ENCODE results near the gene COL7A1.
"Not testable (repeated sequence)": the region's sequence is repeated elsewhere in the genome, so short reads cannot be mapped to it uniquely, and the experiment has no call there.

Gene COL7A1

GRCh38 chr3:48563382-48563918 is 31.7 kb downstream of the COL7A1 start, which contains the start of gene UCN2:
Gene UCN2, minus strand, starts transcription at chr3:48563781. Its CDS starts 657 bp downstream, at chr3:48563124.
- no peak for DNase-seq (ENCODE audit: low read depth, low spot score)

- DNase-seq (ENCODE audit: low read depth, low spot score): no peak
Measured at GRCh38 chr3:48562367-48563095, 32.6 kb downstream of the COL7A1 start.

- DNase-seq (ENCODE audit: low read depth, low spot score): peak; percentile 79
Measured at GRCh38 chr3:48561045-48561736, 33.9 kb downstream of the COL7A1 start.

- DNase-seq (ENCODE audit: low read depth, low spot score): no peak
Measured at GRCh38 chr3:48560648-48561018, 34.5 kb downstream of the COL7A1 start.

DNA sequence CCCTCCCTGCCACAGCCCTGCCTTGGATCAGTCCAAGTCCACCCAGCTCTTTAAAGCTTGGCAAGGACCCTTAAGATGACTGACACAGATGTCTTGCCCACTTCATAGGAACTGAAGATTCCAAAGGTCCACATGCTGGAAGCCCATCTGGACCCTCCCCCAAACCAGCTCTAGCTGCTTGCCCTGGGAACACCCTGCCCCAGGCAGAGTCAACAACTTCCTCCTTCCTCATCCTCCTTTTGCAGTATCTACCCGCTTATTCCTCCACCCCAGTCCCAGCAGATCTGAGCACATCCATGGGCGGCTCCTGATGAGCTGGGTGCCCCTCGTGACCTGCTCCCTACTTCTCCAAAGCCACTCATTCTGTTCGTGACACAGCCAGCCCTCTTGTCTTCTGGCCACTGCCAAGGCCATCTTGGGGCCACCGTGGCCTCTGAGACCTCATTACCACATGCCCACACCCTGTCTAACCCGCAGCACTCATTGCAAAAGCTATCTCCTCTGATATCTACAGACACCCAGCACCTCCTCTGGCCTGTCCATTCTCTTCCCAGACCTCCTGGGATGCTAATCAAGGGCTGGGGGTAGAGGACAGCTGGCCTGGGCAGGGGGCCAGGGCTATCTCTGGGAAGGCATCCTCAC is 36.5 kb downstream of the COL7A1 start:
- no peak for DNase-seq (ENCODE audit: low read depth, low spot score)

DNA sequence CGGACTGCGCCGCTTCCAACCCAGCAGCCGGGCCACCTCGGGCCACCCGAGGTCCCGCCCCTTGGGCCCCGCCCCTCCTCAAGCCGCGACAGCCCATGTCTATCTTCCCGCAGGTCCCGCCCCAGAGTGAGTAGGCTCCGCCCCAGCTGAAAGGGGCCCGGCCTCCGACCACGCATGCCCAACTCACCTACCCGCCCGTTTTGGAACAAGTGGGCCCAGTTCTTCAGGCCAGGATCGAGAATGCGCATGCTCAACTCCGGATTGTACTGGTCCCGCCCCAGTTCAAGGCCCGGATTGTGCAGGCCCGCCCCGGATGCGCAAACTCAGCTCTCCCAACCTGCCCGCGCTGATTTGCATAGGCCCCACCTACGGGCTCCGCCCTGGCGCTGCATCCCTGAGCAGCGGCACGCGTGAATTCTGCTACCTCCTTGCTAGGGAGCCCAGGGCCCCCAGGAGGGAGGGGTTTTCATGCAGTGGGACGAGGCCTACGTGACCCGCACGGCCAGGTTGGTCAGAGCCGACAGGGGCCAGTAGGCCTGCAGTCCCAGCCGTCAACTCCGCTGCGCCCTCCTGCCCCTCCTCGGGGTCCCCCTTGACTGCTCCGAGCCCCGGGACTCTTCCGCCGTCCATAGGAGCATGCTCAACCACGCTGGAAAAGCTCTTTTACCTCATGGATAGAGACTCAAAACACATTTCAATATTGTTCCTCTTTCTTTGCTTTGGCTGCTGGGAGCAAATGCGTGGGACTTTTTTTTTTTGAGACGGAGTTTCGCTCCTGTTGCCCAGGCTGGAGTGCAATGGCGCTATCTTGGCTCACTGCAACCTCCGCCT is 38.1 kb downstream of the COL7A1 start, which contains the start of gene PFKFB4:
Gene PFKFB4 (minus strand): TSS at position 8 of the 831 bp plus-strand sequence. CDS start 26 bp downstream, outside the sequence.
- DNase-seq (ENCODE audit: low read depth, low spot score): peak; percentile 100

DNA sequence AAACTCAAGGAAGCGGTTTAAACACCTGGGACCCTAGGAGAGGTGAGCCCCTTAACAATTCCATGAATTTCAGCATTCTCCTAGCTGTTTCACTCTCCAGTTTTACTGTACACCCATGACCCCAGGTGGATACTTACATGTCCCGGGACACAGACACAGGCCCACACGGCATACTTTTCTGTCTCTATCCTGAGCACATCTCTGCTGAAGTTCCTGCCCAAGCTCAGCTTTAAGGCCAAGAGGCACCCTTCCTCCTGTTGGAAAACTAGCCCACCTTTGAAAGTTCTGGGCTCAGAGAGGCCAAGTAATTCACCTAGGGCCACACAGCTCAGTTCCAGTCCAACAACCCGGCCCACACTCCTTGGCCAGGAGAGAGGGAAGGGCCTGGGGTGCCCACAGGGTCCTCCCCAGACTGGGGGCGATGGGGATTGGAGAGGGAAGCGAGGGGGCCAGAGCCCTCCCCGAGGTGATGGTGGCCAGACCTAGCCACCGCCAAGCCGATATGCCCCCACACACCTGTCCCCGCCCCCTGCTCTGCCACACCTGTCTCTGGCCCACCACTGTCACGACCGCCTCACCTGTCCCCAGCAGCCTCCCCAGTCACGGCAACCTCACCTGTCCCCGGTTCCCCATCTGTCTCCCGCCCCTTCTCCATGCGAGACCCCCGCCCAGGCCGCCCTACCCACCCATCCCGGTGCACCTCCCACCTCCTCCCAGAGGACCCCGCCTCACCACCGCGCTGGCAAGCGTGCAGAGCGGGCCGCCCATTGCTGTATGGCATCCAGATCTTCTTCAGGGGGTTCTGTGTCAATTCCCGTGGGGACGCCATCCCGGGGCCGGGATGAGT is 39.0 kb downstream of the COL7A1 start:
- DNase-seq (ENCODE audit: low read depth, low spot score): no peak

- peak; percentile 64 for DNase-seq (ENCODE audit: low read depth, low spot score)
Measured at GRCh38 chr3:48555231-48555948, 39.7 kb downstream of the COL7A1 start.

DNA sequence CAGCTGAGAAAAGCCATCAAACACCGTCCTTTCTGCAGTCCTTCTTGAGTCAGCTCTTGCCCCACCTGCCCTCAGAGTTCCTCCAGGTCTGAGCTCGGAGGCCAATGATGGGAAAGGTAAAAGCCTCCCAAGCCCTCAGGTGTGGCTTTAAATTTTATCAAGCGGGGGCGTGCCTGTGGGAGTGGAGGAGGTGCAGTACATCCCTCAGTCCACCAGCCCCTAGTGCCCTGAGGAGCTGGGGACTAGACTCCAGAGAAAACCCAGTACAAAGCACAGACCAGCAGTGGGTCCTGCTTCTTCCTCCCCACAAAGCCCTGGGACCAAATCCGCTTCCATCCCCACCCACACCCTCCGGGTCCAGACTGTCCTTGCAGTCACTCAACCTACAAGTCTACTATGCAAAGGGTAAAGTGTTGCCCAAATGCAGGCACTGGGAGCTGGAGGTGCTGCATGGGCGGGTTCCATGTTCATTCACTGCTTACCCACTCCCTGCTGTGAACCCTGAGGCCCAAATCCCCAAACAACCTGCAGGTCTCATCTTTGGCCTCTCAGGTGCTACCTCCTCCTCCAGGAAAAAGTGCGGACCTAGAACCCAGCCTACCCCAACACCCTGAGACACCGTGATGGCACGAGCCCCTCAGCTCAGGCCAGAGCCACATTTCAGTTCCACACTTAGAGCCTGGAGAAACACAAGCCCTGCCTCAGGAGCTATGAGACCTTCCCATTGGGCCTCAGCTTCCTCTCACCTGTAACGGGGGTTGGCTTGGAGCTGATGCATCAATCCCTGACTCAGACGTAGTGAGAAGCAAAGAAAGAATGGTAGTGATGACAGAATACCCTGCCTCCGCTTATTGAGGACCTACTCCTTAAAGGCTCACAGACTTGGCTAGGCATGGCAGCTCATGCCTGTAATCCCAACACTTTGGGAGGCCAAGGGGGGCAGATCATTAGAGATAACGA is 41.0 kb downstream of the COL7A1 start:
- DNase-seq (ENCODE audit: low read depth, low spot score): peak; percentile 59

DNA sequence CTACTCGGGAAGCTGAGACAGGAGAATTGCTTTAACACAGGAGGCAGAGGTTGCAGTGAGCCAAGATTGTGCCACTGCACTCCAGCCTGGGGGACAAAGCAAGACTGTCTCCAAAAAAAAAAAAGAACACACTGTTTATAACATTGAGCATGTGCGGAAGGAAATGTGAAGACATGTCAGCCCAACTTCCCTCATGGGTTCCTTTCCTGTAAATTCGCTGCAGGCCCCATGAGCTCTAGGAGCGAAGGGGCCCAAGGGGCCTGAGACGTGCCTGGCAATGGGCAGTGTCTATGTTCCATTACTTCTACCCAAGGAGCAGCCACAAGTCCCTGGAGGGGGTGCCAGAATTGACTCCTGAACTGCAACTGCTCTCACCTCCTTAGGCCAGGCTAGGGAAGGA is 41.8 kb downstream of the COL7A1 start:
- no peak for DNase-seq (ENCODE audit: low read depth, low spot score)

DNA sequence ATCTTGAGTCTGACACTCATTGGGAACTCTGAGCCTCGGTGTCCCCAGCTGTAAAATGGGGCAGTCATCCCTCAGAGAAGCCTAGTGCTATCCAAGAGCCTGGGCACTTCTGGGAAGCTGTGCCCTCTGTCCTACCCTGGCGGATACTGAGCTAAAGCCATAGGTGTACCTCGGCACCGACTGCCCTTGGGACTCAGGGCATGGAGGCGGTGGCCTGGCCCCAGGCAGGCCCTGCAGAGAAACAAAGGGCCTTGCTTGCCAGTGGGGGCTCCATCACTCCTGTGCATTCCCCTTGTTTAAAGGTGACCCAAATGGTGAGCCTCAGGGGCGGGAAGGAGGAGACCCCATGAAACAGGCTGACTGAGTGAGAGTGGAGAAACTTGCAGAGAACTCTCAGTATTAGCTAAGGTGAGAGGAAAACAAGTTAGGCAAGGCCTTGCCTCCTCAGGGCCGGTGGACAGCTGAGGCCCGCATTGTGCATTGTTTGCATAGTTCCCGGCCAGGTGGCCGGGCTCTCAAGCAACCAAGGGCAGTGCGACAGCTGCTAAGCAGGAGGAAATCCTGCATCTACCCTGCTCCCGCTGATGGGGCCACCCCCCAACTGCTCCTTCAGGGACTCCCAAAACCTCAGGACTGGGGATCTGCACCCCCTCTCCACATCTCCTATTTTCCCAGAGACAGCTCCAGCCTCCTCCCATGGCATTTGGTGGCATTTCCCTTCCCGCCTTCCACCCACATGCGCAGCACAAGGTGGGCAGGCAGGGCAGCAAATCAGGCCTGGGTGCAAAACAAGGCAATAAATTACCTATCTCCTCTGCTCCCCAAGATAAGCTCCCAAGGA is 42.8 kb downstream of the COL7A1 start:
- peak; percentile 60 for DNase-seq (ENCODE audit: low read depth, low spot score)

DNA sequence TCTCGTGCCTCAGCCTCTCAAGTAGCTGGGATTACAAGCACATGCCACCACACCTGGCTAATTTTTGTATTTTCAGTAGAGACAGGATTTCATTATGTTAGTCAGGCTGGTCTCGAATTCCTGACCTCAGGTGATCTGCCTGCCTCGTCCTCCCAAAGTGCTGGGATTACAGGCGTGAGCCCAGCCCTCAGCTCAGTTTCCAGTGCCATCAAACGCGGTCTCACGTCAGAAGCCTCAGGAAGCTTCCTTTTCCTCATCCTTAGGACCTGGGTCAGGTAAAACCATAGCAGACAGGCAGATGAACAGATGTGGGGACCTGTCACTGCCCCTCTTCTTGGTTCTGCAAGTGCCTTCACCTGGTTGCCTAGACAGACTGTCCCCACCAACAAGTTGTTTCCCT is 43.5 kb downstream of the COL7A1 start:
- not testable (repeated sequence) for DNase-seq (ENCODE audit: low read depth, low spot score)

- DNase-seq (ENCODE audit: low read depth, low spot score): peak; percentile 92
Measured at GRCh38 chr3:48548729-48549705, 46.1 kb downstream of the COL7A1 start.

GRCh38 chr3:48548126-48548525 is 47.0 kb downstream of the COL7A1 start:
- DNase-seq (ENCODE audit: low read depth, low spot score): no peak

DNA sequence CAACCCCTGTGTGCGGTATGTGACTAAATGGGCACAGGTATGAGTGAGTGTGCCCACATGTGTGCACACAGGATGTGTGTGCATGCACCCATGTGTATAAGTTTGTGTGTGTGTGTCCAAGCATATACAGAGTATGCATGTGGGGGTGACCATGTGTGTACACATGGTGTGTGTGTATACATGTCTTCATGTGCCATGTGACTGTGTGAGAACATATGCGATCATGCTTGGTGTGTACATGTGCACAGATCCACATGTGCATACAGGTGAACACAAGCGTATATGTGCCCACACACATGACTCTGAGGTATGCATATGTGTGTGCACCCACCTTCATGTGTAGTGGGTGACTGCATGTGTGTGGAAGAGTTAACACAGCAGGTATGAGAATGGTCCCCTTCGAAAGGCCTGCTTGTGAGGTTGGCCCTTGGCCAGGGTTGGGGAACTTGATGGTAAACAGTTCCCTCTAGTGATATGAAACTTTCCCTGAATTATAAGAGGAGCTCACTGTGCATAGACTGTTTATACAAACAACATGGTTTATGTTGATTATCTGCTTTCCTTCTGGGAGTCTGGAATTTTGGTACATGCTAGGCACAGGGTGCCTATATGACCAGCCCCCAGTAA is 48.8 kb downstream of the COL7A1 start:
- DNase-seq (ENCODE audit: low read depth, low spot score): no peak

- DNase-seq (ENCODE audit: low read depth, low spot score): no peak
Measured at GRCh38 chr3:48544141-48544540, 51.0 kb downstream of the COL7A1 start.

All from ELF-1 (cell line).